Measurements from ENCODE around the gene CCDC126.
"Not testable (repeated sequence)": the region's sequence is repeated elsewhere in the genome, so short reads cannot be mapped to it uniquely, and the experiment has no call there.

The CCDC126 gene, protein sequence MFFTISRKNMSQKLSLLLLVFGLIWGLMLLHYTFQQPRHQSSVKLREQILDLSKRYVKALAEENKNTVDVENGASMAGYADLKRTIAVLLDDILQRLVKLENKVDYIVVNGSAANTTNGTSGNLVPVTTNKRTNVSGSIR

DNA sequence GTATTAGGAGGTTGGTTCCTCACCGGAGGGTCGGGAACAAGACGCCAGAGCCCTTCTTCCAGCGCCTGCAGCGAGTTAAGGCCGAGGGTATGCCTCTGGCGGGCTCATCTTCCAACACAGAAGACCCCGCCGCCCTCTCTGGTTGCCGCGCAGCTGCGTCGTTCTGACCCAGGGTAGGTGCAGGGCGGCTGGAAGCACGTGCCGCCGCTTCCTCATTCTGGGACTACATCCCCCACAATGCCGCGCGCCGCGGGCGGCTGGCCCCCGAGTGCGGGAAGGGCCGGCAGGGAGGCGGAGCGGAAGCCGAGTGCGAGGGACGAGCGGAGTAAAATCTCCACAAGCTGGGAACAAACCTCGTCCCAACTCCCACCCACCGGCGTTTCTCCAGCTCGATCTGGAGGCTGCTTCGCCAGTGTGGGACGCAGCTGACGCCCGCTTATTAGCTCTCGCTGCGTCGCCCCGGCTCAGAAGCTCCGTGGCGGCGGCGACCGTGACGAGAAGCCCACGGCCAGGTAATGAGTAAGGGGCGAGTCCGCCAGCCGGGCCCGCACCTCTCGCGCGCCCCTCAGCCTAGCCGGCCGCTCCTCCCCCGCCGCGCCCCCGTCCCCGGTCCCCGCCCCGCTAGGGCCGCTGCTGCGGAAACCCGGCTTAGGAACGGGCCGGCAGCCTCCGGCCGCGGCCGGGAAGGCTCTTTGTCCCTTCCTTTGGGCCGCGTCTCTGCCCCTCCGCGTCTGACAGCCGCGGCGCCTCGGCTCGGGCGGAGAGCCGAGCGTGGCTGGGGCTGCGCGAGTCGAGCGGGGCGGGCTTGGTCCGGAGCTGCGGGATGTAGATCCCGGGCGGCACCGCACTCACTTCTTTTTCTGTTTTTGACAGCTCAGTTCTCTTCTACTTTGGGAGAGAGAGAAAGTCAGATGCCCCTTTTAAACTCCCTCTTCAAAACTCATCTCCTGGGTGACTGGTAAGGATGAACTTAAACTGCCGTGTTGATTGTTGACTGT, at the start of gene CCDC126:
Gene CCDC126, plus strand, starts transcription at position 289 of the 998 bp plus-strand sequence. CDS start 13,934 bp downstream, outside the sequence.
- FAIRE-seq = no peak

DNA sequence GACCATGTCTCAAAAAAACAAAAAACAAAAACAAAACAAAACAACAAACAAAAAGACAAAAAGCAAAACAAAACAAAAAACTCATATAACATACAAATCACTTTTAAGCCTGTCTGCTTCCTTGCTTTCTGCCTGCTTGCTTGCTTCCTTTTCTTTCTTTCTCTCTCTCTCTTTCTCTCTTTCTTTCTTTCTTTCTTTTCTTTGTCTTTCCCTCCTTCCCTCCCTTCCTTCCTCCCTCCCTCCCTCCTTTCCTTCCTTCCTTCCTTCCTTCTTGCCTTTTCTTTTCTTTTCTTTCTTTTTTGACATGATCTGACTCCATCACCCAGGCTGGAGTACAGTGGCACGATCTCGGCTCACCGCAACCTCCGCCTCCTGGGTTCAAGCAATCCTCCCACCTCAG, 49.5 kb upstream of the CCDC126 start:
- FAIRE-seq = no peak

DNA sequence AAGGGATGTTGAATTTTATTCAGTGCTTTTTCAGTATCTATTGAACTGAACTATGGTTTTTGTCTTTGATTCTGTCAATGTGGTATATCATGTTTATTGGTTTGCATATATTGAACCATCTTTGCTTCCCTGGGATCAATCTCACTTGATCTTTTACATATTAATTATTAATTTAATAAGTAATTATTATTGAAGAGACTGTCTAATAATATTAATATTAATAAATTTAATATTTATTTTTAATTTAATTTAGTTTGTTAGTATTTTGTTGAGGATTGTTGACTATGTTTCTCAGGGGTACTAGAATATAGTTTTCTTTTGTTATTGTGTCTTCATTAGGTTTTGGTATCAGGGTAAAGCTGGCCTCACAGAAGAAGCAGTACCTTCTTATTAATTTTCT, 38.9 kb upstream of the CCDC126 start:
- FAIRE-seq = no peak

DNA sequence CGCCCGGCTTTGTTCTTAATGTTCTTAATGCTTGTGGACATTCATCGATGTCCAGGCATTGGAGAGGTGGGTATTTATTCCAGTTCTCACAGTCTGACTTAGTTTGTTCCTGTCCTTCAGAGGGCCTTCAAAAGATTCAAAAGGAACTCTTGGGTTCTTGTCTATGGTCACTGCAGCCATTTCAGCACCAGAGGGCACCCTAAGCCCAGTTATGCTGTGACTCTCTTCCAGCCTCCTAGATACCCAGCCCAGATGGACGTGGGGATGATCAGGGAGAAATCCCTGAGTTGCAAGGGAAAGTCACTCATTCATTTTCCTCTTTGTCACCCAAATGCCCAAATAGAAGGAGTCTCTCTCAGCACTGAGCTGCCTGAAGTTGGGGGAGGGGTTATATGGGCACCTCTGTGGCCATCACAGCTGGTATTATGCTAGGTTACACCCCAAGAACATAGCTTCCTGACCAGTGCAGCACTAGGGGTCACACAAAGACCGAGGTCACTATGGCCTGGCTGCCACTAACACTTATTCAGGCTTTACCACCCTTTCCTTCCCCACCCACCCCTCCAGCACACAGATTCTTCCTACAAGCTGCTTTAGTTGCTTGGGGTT, 26.5 kb upstream of the CCDC126 start:
- peak; percentile 29 for FAIRE-seq

DNA sequence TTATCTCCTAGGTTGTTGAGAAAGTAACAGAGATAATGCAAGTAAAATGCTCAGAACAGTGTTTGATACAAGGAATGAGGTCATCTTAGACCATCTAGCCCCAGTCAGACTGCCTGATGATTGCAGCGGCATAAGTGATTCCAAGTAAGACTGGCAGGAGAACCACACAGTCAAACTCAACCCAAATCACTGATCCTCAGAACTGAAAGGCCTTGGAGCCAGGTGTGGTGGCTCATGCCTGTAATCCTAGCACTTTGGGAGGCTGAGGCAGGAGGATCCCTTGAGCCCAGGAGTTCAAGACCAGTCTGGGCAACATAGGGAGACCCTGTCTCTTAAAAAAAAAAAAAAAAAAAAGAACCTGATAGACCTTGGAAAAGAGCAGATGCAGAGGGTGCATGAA, 15.2 kb upstream of the CCDC126 start:
- not testable (repeated sequence) for FAIRE-seq

DNA sequence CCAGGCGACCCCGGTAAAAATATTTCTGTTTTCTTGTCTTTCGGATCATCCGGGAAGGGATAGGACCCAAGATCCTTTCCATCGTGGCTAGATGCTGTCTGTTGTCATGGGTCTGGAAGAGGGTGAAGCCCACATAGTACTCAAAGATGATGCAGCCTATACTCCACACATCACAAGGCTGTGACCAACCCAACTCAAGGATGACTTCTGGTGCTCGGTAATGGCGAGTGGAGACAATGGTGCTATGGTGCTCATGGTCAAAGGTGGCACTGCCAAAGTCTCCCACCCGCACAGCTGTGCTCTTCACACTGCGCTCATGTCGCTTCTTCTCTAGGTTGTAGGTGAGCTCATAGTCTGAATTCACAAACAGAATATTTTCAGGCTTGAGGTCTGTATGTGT, 11.9 kb upstream of the CCDC126 start:
- not testable (repeated sequence) for FAIRE-seq

DNA sequence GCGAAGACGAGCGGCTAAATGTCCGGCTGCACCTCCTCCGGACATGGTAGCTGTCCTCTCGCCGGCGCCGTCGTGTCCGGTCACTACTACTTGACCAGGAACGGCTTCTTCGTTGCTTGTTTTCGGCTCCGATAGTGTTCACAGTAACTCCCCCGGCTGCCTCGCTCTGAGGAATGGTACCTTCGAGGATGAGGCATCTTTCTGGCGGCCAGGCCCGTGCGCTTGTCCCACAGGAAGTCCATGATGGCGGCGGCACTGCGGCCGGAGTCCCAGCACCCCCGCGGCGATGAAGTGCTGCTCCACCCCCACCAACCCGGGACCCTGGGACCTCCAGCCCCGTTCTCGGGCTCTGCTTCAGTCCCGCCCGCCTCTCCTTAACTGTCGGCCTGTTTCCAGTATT, 11.0 kb upstream of the CCDC126 start:
- no peak for FAIRE-seq

DNA sequence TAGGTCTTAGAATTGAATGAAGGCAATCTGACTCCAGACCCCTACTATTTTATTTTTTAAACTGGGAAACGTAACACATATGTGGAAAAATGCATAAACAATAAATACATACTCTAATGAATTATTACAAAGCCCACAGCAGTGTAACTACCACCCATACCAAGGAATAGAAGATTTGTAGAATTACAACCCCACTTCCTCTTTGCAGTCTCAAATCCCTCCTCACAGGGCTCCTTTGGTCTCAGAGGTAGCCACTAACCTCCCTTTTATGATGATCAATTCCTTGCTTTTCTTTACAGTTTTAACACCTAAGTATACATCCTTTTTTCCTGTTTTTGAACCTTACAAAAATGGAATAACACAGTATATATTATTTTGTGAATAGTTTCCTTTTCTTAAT, 6.7 kb upstream of the CCDC126 start:
- no peak for FAIRE-seq

DNA sequence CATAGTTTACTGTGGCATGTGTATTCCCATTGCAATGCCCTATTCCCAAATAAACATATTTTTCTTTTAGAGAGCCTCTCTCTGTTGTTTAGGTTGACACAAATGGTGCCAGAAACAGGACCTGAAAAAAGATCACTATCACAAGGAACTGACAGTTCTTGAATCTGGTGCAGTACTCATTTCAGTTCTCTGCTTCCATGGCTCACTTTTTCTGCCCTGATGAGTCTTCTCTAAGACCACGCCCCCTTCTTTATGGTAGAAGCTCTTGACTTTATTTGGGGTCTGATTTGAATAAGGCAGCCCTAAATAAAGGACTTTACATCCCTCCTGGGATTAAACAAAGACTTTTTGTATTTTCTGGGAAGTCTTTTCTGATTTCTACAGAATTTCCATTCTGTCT, 3.5 kb upstream of the CCDC126 start:
- FAIRE-seq = no peak

DNA sequence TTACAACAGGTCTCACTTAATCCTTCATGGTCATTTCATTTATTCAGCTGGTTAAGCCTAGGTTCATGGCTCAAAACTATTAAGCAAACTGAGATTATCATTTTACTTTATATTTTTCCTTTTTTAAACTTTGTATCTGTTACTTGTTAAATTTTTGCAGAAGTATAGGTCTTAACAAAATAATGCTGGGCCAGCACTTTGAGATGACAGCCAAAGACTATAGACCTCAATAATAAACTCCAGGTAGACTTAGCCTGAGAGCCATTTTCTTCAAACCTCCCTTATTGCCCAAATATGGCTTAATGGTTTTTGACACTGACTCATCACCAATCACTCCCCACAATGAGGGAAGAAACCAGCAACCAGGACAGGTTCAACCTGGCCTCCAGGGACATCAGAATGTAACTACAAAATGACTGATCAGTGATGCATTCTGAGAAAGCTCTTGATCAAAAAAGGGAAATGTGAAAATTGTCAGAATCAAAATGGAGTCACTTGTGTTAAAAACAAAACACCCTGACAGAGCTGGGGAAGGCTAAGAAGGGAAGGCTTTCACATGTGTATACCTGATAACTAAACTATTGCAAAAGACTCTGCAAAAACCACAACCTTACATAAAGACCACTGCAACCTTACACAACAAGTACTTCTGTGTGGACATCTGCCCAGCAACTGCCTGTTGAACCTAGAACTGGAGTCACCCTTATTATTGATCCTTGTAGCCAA, 2.1 kb upstream of the CCDC126 start:
- no peak for FAIRE-seq

DNA sequence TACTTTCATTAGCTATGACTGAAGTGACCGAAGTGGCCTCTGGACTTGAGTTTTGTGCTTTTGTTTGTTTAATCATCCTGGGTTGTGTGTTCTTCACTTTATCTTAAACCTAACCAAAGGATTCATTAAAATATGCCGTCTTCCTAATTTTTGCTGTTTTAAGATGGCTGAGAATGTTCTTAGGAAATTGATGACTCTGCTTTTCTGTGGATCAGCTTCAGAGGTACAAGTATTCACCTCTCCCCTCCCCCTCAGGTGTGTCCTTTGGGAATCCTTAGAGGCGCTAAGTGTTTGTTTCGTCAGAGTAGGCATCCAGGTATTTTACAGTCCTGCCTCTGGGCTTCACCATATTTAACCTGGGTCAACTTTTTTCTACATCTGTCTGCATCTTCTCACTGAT, 1.1 kb downstream of the CCDC126 start:
- FAIRE-seq = no peak

DNA sequence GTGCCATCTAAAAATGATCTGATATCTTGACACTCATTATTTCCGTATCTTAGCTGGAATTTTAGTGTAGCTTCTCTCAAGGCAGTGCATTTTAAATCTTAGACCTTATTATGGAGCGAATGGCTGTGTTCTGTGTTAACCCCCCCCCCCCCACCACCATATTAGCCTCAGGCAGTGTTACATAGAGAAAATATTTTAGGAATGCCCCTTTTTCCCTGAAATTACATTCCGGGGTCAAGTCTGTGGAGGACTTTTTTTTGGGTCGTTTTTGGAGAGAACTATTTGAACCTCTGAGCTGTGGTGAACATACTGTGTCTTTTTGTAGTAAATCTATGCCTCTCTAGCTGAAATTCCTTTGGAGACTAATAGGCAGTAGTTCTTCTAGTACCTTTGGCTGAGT, 3.1 kb downstream of the CCDC126 start:
- no peak for FAIRE-seq

DNA sequence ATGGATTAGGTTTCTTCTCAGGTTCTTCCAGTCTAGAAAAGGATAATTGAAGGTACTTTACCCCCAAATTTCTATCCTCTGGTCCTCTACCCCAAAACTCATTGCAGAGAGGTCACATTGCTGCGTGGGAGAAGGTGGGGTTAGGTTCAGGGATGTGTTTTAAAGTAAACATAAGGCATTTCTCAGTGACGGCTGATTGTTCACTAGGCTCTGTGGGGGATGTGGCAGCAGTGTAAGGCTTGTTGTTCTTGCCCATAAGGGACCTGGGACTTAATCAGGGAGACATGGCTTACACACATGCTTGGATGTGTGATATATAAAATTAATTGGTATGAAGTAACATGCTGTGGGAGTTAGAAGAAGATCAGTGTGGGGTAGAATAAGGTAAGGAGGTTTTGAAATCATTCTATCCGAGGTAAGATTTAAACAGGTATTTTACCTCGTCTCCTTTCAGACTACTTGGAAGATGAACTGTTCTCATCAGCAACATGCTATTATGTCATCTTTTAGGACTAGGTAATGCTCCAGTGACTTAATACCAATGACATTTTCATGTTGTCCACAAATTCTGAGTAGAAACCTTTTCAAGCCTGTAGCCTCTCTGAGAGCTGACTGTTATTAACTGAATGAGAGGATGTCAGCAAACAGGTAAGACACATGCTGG, 6.6 kb downstream of the CCDC126 start:
- FAIRE-seq = no peak

DNA sequence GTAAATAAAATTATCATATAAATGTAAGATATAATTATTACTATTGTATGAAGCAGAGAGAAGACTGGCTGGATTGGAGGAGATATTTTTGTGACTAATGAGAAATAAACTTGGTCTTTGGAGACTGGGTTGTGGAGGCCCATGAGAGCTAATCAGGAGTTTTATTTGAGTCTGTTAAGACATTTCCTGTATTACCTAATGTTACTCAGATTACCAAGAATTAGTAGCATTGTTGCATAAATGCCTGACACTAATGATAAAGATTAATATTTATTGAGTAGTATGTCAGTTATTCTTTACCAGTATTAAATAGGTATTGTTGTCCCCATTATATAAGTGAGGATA, 7.1 kb downstream of the CCDC126 start:
- FAIRE-seq = no peak

DNA sequence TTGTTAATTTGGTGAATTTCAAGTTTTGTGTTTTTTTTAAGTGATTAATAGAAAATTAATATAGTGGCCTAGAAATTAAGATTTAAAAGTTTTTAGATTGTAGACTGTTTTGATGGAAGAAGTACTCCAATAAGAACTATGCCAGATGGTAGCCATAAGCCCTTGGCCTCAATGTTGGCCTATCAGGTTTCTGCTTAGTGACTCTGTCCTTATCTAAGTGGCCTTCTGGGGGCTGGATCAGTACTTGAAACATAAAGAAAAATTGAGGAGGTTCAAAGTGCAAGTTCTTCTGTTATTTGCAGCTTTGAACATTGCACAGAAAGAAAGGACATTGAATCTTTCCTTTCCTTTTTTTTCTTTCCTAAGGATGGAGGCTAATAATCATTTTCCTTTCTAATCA, 9.9 kb downstream of the CCDC126 start:
- FAIRE-seq = no peak

DNA sequence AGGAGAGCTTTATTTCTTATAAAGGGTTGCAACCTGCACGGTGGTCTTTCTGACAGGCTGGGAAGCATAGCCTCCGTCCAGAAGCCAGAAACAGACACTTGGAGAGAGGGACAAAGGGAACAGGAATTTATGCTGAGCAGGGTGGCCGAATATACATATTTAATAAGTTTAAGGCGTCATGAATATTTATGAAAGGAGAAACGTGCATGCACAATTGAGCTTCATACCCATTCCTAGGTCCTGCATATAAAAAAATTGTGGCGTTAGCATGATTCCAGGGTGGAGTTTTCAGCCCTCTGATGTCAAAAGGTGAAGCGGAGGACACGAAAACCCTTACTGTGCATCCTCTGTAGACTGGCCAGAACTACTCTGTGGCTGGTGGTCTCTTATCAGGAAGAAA, 10.7 kb downstream of the CCDC126 start:
- FAIRE-seq = no peak

DNA sequence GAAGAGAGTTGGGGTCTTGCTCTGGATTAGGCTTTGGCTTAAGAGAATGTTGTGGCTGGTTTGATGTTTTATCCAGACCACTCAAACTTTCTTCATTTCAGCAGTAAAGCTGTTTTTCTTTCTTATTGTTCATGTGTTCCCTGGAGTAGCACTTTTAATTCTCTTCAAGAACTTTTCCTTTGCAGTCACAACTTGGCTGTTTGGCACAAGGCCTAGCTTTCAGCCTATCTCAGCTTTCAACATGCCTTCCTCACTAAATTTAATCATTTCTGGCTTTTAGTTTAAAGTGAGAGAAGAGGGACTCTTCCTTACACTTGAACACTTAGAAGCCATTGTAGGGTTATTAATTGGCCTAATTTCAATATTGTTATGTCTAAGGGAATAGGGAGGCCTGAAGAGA, 18.1 kb downstream of the CCDC126 start:
- FAIRE-seq = no peak

DNA sequence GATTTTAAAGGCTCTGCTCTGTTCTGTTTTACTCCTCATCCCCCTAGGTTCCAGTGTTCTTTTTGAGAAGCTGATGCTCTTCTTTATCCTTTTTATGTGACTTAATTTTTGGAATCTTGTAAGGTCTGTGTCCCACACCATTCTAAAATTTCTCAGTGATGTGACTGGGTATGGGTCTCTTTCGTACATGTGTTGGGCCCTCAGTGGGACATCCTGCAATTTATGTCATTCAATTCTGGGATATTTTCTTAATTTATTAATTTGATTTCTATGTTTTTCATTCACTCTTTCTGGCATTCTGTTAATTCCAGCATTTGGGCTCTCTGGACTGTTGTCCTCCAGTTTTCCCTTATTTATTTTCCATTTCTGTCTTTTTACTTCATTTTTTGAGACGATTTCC, 19.4 kb downstream of the CCDC126 start:
- no peak for FAIRE-seq

DNA sequence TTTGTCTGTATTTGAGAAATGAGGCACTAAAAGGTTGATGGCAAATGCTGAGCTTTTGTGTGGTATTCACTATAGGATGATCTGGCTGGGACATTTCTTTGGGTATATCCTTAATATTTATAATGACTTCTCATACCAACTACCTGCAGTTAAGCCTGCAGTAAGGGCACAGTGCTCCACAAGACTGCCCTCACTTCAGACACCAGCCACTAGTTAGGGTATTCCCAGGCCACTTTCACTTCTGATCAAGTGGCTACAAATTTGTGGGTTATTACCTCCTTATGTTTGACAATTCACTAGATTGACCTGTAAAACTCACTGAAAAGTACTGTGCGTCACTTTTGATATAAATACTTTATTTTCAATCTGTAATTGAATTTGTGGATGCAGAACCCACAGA, 20.3 kb downstream of the CCDC126 start:
- no peak for FAIRE-seq

DNA sequence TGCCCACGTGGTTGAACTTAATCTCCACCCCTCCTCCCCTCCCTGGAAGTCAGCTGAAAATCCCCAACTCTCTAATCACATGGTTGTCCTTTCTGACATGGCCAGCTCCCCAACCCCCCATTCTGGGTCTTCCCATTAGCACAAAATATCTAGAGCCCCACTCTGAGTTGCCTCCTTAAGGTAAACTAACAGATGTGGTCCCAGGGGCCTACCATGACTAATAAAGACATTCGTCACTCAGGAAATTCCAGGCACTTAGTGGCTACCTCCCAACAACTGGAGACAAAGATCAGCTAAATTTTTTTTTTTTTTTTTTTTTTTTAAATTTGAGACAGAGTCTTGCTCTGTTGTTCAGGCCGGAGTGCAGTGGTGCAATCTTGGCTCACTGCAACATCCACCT, 21.1 kb downstream of the CCDC126 start:
- no peak for FAIRE-seq

DNA sequence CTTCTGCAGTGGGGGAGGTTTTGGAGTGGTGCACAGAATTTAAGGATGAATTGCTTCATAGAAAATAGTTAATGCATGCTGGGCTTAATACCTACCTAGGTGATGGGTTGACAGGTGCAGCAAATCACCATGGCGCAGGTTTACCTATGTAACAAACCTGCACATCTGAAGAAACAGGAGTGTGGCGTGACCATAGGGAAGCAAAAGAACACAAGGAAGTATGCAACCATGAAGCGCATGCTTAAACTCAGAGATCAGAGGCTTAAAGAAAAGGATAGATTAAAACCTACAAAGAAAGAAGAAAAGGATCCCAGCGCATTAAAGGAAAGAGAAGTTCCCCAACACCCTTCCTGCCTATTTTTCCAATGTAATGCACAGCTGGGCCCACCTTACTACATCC, 22.0 kb downstream of the CCDC126 start:
- FAIRE-seq = no peak

DNA sequence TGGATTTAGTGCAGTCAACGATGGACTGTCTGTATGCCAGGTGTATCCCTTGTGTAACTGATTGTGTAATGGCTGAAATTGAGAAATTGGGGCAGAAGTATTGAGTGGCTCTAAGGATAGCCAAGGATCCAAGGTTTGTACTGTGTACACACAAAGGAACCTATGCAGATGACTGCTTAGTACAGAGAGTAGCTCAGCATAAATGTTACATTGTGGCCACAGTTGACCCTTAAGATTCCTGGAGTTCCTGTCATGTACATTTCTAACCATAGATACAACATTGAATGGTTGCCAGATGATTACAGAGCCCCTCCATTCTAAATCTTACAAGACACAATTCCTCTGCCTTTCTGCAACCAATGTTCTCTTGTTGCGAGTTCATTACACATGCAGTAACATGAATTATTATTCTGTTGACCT, 25.3 kb downstream of the CCDC126 start:
- no peak for FAIRE-seq

DNA sequence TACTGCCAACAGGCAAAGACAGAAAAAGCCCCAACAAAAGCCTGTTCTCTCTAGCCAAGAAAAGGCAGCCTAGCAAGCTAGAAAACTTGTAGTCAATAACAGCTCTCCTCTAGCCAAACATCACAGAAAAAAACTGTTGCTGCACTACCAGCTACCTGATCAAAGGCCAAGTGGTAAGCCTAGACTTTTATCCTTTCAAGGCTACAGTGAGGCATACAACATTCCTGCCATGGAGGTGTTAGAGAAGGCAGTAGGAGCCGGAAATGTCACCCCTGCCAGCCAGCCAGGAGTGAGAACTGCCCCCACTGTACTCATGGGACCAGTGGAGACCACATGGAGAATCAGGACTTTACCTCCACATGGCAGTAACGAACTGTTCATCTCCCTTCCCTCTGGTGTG, 31.2 kb downstream of the CCDC126 start:
- FAIRE-seq = no peak
